HG02970 (cell line): Measurements from ENCODE around the gene DPEP1.
A peak's percentile ranks its signal among the peaks of the same experiment; 100 is the strongest.
"Not testable (repeated sequence)": the region's sequence is repeated elsewhere in the genome, so short reads cannot be mapped to it uniquely, and the experiment has no call there.

Source experiments
- ATAC-seq: cut with Tn5 transposase; IDR thresholded peaks from one replicate; pipeline ENCODE4 v1.9.1; 2021; ENCODE audit warnings: mild to moderate bottlenecking, moderate library complexity, moderate number of reproducible peaks; ENCODE audit not compliant: unreplicated experiment, low FRiP score

DPEP1 gene

GRCh38 chr16:89641458-89642119 lies 28.1 kb downstream of the DPEP1 start:
- no peak for ATAC-seq

GRCh38 chr16:89642574-89642973 lies 29.1 kb downstream of the DPEP1 start:
- ATAC-seq, result no peak

DNA sequence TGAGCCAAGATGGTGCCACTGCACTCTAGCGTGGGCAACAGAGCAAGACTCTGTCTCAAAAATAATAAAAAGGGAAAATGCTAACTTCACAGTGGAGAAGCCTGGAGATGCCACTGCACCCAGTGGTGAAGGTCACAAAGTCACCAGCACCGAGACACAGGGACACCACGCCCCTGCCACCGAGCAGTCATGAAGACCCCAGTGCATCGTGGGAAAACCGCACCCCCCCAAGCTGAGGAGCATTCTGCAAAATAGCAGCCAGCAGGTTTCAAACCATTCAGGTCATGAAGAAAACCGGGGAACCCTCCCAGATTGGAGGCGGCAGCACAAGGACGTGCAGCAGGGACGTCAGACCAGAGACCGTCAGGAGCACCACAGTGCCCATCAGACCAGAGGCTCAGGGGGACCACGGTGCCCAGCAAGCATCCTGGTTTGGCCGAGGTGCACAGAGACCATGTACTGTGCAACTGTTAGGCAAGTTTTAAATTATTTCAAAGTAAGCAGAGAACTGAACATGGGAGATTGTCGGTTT lies 30.4 kb downstream of the DPEP1 start:
- ATAC-seq, result no peak

- no peak for ATAC-seq
These were observed 31.7 kb downstream of the DPEP1 start for GRCh38 chr16:89645122-89645521.

DNA sequence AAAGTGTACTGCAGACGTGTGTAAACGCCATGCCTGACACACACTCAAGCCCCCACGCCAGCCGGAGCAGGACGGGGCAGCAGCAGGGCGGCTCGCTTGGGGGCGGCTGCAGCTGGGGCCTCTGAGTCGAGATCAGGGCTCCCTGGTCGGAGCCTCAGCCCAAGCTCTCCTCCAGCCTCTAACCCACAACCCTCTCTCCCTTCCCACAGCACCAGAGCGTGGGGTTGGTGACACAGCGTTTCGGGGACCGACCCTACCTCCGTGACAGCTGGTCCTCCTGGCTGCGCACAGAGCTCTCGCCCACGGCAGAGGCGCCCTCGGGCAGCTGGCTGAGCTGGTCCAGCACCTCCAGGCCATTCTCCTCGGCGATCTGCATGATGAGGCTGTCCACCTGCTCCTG lies 32.8 kb downstream of the DPEP1 start:
- ATAC-seq, result no peak

DNA sequence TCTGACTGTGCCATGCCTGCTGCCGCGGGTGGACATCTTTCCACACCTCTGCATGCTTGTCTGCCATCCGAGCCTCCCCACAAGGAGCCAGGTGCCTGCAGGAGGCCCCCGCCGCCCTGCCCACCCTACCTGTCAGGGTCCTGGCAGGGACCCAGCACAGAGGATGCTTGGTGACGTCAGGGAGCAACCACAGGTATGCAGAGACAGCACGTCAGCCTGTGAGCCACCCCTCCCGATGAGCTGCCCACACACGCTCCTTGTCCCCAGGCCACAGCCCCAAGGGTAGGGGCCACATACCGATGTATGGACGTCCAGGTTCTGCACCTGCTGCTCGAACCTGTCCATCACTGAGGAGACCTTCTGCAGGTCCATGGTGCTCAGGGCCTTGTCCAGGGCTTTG lies 33.5 kb downstream of the DPEP1 start:
- no peak for ATAC-seq

DNA sequence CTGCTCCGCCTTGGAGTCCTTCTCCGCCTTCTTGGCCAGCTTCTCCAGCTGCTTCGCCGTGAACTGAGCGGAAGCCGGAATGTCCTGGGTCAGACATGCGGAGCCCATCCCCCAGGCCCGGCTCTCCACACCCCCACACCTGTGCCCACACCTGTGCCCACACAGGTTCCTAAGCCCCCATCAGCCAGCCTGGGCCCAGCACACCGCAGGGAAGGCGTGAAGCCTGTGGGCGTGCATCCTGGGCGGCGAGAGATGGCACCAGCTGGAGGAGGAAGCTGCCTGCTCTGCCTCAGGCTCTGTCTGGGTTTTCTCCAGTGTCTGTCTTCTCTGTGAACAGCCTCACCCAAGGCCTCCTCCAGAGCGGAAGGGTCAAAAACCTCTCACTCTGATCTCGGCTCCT lies 38.1 kb downstream of the DPEP1 start:
- ATAC-seq, result no peak

GRCh38 chr16:89653656-89654295 lies 40.3 kb downstream of the DPEP1 start:
- ATAC-seq, result no peak

GRCh38 chr16:89655062-89655643 lies 41.7 kb downstream of the DPEP1 start:
- no peak for ATAC-seq

GRCh38 chr16:89656435-89657121 lies 43.1 kb downstream of the DPEP1 start:
- ATAC-seq, result no peak

DNA sequence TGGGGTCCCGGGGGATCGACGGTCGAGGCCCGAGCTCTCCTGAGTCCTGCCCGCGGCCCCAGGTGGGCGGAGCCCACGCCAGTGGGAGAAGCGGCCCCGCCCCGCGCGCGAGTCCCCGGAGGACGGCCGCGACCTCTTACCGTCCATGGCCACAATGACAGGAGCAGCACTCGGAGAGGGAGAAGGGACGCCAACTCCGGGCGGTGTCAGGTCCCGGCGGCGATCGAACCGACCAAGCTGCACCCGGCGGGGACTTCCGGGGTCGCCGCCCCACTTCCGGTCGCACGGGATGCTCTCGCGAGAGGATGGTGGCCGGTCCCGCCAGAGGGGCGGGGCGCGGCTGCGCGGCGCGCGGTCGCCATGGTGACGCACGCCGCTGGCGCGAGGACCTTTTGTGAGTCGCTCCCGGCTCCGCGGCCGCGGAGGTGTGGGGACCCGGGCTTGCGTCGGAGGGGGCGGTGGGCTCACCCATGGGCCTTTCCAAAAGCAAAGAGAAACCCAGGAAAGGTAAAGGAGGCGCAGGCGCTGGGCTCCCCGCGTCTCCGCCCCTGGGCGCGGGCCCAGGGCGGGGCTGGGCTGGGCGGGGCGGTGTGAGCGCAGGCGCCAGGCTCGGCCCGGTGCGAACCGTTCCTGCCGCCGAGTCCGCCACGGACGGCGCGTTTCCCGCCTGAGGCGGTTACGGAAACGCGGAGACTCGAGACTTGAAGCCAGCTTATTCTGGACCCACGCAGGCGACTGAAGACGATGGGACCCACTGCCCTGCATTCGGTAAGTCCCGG lies 44.2 kb downstream of the DPEP1 start, which contains the start of the genes CHMP1A and SPATA33:
CHMP1A (minus strand) TSS at position 267 of the 779 bp plus-strand sequence; CDS start at position 147, 120 bp downstream.
SPATA33 (plus strand) TSS at position 395 of the 779 bp plus-strand sequence; CDS start at position 471, 76 bp downstream.
- ATAC-seq, result peak; percentile 95

DNA sequence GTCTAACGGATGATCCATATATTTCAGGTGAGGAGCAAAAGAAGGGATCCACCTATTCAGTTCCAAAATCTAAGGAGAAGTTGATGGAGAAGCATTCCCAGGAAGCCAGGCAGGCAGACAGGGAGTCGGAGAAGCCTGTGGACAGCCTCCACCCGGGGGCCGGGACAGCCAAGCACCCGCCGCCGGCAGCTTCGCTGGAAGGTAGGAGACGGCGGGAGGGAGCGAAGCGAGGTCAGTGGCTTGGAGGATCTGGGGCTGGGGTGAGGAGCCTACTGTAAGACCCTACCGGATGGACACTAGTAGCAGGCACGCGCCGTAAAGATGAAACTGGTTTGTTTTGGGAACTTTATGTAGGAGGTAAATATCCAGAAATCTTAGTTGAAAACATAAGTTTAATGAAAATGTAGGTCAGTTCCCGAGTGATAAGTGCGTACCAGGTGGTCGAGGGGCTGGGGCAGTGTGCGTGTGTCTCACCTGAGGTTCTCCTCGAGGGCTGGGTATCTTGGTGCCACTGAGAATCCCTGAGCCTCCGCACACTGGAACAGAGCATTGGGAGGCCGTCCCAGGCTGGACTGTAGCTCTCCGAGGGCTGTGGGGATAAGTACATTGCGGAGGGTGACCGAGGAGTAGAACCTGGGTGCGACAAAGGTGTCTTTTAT lies 44.9 kb downstream of the DPEP1 start:
- no peak for ATAC-seq

DNA sequence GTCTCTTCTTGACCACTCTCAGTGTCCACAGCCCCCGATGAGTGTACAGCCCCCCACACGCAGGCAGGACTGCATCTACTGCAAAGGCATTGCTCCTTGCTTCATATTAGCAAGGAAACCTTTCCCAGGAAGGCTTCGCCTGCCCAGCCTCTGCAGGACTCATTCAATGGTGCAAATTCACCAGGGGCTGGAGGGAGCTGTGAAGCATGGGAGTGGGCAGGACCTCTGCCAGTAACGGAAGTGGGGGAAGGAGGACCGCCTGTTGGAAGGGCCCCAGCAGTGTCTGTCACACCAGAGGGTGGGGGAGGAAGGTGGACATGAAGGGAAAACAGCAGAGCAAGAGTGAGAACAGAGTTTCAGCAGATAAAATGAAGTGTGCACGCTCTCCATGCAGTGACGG lies 46.7 kb downstream of the DPEP1 start:
- no peak for ATAC-seq

DNA sequence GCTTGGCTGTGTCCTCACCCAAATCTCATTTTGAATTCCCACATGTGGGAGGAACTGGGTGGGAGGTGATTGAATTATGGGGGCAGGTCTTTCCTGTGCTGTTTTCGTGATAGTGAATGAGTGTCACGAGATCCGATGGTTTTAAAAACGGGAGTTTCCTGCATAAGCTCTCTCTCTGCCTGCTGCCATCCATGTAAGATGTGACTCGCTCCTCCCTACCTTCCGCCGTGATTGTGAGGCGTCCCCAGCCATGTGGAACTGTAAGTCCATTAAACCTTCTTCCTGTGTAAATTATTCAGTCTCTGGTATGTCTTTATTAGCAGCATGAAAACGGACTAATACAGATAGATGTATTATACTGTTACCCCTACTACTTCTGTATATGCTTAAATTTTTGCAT lies 47.8 kb downstream of the DPEP1 start:
- no peak for ATAC-seq

DNA sequence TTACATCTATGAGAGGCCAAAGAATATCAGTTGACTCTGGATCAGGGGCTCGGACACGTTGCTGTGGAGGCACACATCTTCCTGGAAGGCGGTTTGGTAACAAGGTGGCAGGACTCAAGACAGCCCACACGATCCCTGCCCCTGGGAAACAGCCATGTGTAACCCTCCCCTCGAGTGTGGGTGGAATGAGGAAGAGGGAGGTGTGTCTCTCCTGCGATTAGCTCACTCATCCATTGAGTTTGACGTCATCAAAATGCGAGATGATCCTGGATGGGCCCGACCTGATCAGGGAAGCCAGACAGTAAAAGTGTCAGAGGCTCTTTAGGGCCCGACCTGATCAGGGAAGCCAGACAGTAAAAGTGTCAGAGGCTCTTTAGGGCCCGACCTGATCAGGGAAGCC lies 50.8 kb downstream of the DPEP1 start:
- ATAC-seq, result not testable (repeated sequence)

- ATAC-seq, result not testable (repeated sequence)
These were observed 53.6 kb downstream of the DPEP1 start for GRCh38 chr16:89667000-89667399.

DNA sequence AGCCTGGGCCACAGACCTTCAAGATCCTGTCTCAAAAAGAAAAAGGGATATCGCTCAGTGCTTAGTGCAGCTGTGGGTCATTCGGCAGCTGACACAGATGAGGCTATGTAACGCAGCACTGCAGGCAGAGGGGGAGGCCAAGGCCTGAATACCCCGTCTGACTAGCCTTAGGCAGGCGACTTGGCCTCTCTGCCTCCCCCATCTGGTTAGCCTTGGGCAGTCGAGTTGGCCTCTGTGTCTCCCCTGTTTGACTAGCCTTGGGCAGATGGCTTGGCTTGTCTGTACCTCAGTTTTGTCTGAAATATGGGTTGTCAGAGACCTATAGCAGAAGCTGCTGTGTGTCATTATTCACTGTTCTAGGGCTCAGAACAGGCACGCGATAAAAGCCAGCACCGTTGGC lies 54.2 kb downstream of the DPEP1 start:
- ATAC-seq, result no peak

- no peak for ATAC-seq
These were observed 55.3 kb downstream of the DPEP1 start for GRCh38 chr16:89668790-89669158.

DNA sequence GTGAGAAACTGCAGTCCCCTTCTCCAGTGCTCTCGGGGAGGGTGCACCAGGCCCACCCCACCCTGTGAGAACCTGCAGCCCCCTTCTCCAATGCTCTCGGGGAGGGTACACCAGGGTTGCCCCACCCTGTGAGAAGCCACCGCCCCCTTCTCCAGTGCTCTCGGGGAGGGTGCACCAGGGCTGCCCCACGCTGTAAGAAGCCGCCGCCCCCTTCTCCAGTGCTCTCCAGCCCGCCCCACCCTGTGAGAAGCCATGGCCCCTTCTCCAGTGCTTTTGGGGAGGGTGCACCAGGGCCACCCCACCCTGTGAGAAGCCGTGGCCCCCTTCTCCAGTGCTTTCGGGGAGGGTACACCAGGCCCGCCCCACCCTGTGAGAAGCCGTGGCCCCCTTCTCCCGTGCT lies 56.3 kb downstream of the DPEP1 start:
- ATAC-seq, result no peak
